Stomach (tissue), 4 donors: ENCODE data around the gene VEZT.

Source experiments
- CTCF ChIP-seq, 7 experiments: fragments of 450-650 bp in 4 of 7; fragments of 200-600 bp in 3 of 7; sonication (generic) in 3 of 7; IDR thresholded peaks; one replicate each; pipeline ENCODE4 v1.5.1; 2016 to 2019; ENCODE audit warnings: antibody characterized with exemption in 7 of 7, control low read depth in 2 of 7, mild to moderate bottlenecking in 1 of 7
- EP300 ChIP-seq: sonication (generic); formaldehyde crosslinking; IDR thresholded peaks from one replicate; pipeline ENCODE4 v1.6.1; 2017; ENCODE audit warnings: antibody characterized with exemption
- POLR2A ChIP-seq, 4 donors: fragments of 450-650 bp; IDR thresholded peaks; one replicate each; pipeline ENCODE4 v1.6.1; 2016; ENCODE audit warnings: antibody characterized with exemption in 4 of 4, control low read depth in 2 of 4, mild to moderate bottlenecking in 1 of 4, moderate library complexity in 1 of 4
- POLR2AphosphoS5 ChIP-seq, 3 donors: sonication (generic); formaldehyde crosslinking; IDR thresholded peaks; one replicate each; pipeline ENCODE4 v1.6.1; 2016; ENCODE audit warnings: antibody characterized with exemption in 3 of 3

- no peak for TF ChIP-seq POLR2AphosphoS5 (IDR thresholded peaks at IDR 0.05)
- TF ChIP-seq CTCF (IDR thresholded peaks at IDR 0.05), result no peak
- TF ChIP-seq POLR2A (IDR thresholded peaks at IDR 0.05), result no peak
- TF ChIP-seq EP300, result no peak
These were observed 2.6 kb downstream of the VEZT start for GRCh38 chr12:95220190-95220589.
